ENCODE results near the gene ELL2. TPM values are rescaled to one million over a fixed set of nuclear protein-coding genes. Genes with fewer than 3 reads are reported as not detected.

ELL2 gene
- polyA plus RNA-seq, 3 donors: 3.1 to 8.1 (median 5.8) TPM

DNA sequence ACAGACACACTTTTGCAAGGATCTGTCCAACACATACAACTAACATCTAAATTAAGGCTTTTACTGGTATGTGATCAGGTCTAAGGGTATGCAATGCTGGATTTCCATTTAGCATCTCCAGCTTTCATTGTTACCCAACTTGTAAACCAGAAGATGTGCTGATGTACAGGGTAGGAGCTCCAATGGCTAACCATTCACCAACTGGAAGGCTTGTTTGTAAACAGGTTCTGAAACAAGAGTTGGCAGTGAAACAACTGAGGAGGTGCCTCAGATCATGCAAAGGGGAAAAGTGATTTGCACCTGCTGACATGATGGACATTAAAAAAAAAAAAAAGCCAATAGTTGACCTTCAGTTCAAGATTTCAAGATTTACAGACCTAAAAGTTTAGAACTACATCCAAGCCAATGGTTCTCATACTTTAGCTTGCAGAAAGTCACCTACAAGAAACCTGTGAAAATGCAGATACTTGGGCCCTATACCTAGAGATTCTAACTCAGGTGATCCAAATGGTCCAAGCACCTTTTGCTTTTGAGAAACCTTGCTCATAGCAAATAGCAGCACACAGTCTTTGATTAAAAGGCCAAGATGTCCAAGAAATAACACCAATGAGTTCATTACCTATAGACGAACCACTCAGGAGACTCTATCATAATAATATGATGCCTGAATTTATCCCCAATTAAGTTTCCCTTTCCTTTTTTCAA, 75.2 kb downstream of the ELL2 start:
- Mint-ChIP-seq H3K4me3 (no peak overlapping the region), H3K4me1 (peaks cover 17% of the 10 kb centered on the region), H3K9me3 (no peaks in the 10 kb centered on the region), H3K27me3 (ENCODE audit: low read depth in 3 of 3) (peaks cover 0 to 2% (median 0%) of the 10 kb centered on the region in 3 donors), H3K36me3 (peaks cover 34 to 35% of the 10 kb centered on the region in 2 donors), H3K27ac (no peak overlapping the region)
- no peak overlapping the region for H3K27ac ChIP-seq (ENCODE audit: low read depth in 1 of 2, low read length in 2 of 2)
- peaks cover 9 to 31% of the 10 kb centered on the region in 2 donors for H3K36me3 ChIP-seq (replicated peaks in 1 of 2; ENCODE audit: control insufficient read depth in 1 of 2, insufficient read depth in 2 of 2, low read length in 2 of 2)
- no peak for DNase-seq
- no peaks in the 10 kb centered on the region for H4K20me1 ChIP-seq (ENCODE audit: insufficient read depth, low read length)
- intact Hi-C loops (cut with micrococcal nuclease): no loop called here
- no peak overlapping the region for H3K4me3 ChIP-seq (replicated peaks in 1 of 3; ENCODE audit: low read depth in 2 of 3, low read length in 3 of 3)
- no peak overlapping the region for H2AFZ ChIP-seq (ENCODE audit: insufficient read depth, low read depth, low read length, poor library complexity, severe bottlenecking)
- H3K9ac ChIP-seq (ENCODE audit: insufficient read depth, low read length, poor library complexity, severe bottlenecking): no peak overlapping the region
- TF ChIP-seq, protein P1, sequence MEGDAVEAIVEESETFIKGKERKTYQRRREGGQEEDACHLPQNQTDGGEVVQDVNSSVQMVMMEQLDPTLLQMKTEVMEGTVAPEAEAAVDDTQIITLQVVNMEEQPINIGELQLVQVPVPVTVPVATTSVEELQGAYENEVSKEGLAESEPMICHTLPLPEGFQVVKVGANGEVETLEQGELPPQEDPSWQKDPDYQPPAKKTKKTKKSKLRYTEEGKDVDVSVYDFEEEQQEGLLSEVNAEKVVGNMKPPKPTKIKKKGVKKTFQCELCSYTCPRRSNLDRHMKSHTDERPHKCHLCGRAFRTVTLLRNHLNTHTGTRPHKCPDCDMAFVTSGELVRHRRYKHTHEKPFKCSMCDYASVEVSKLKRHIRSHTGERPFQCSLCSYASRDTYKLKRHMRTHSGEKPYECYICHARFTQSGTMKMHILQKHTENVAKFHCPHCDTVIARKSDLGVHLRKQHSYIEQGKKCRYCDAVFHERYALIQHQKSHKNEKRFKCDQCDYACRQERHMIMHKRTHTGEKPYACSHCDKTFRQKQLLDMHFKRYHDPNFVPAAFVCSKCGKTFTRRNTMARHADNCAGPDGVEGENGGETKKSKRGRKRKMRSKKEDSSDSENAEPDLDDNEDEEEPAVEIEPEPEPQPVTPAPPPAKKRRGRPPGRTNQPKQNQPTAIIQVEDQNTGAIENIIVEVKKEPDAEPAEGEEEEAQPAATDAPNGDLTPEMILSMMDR (IDR thresholded peaks at IDR 0.05): no peak
- H3K9me3 ChIP-seq (replicated peaks in 1 of 2; ENCODE audit: control insufficient read depth in 1 of 2, insufficient read depth in 1 of 2, low read length in 2 of 2): no peaks in the 10 kb centered on the region
- H3K27me3 ChIP-seq (ENCODE audit: control insufficient read depth in 2 of 2, insufficient read depth in 2 of 2, low read length in 2 of 2): no peaks in the 10 kb centered on the region
- H3K4me2 ChIP-seq (replicated peaks; ENCODE audit: extremely low read depth, low read length, poor library complexity, severe bottlenecking): no peak overlapping the region
- WGBS (ENCODE audit: insufficient coverage): no CpG with 5 or more reads among the region's 1 CpG
- H3K4me1 ChIP-seq (ENCODE audit: control insufficient read depth in 1 of 2, insufficient read depth in 2 of 2, low read length in 2 of 2): peaks cover 9 to 12% of the 10 kb centered on the region in 2 donors
- H3K79me2 ChIP-seq (ENCODE audit: insufficient read depth, low read length): no peaks in the 10 kb centered on the region

DNA sequence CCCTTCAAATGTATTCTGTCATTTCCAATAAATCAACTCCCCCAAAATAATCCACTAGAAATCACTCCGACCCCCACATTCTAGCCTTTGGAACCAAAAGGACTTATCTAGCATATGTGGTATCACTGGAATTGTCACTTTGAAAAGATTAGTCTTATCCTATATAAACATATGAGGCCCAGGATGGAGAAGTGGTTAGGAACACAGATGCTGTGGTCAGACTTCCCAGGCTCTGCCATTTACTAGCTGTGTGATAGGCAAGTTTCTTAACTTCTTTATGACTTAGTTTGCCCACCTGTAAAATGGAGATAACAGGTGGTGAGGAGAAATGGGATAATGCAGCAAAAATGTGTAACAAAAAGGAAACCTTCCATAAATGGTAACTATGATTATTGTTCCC, 77.1 kb downstream of the ELL2 start:
- intact Hi-C loops (cut with micrococcal nuclease): no loop called here
- H3K9me3 Mint-ChIP-seq: no peaks in the 10 kb centered on the region
- no peak overlapping the region for H3K4me2 ChIP-seq (replicated peaks; ENCODE audit: extremely low read depth, low read length, poor library complexity, severe bottlenecking)

More for the DNA sequence above, 77.1 kb downstream of the ELL2 start:
- whole genome bisulfite sequencing (ENCODE audit: insufficient coverage): no CpG with 5 or more reads among the region's 1 CpG
- Histone ChIP-seq H3K9me3 (replicated peaks in 1 of 2; ENCODE audit: control insufficient read depth in 1 of 2, insufficient read depth in 1 of 2, low read length in 2 of 2) (no peaks in the 10 kb centered on the region), H3K27ac (ENCODE audit: low read depth in 1 of 2, low read length in 2 of 2) (no peak overlapping the region), H2AFZ (ENCODE audit: insufficient read depth, low read depth, low read length, poor library complexity, severe bottlenecking) (no peak overlapping the region), H3K4me1 (ENCODE audit: control insufficient read depth in 1 of 2, insufficient read depth in 2 of 2, low read length in 2 of 2) (peaks cover 6 to 9% of the 10 kb centered on the region in 2 donors), H3K27me3 (ENCODE audit: control insufficient read depth in 2 of 2, insufficient read depth in 2 of 2, low read length in 2 of 2) (no peaks in the 10 kb centered on the region), H3K36me3 (replicated peaks in 1 of 2; ENCODE audit: control insufficient read depth in 1 of 2, insufficient read depth in 2 of 2, low read length in 2 of 2) (peaks cover 5 to 16% of the 10 kb centered on the region in 2 donors), H3K4me3 (replicated peaks in 1 of 3; ENCODE audit: low read depth in 2 of 3, low read length in 3 of 3) (no peak overlapping the region), H3K9ac (ENCODE audit: insufficient read depth, low read length, poor library complexity, severe bottlenecking) (no peak overlapping the region), H3K79me2 (ENCODE audit: insufficient read depth, low read length) (no peaks in the 10 kb centered on the region), H4K20me1 (ENCODE audit: insufficient read depth, low read length) (no peaks in the 10 kb centered on the region)
- no peak overlapping the region for H3K4me3 Mint-ChIP-seq
- peaks cover 0 to 2% (median 2%) of the 10 kb centered on the region in 3 donors for H3K27me3 Mint-ChIP-seq (ENCODE audit: low read depth in 3 of 3)
- peaks cover 14% of the 10 kb centered on the region for H3K4me1 Mint-ChIP-seq
- peak overlapping the region in 1 of 7 donors; percentile 19 for H3K27ac Mint-ChIP-seq
- peaks cover 19 to 20% of the 10 kb centered on the region in 2 donors for H3K36me3 Mint-ChIP-seq
- TF ChIP-seq, protein P1 (IDR thresholded peaks at IDR 0.05): no peak
- no peak for DNase-seq
